ENCODE measurements around the gene DLG2. TPM values are rescaled to one million over a fixed set of nuclear protein-coding genes. Genes with fewer than 3 reads are reported as not detected.
"Not testable (repeated sequence)": the region's sequence is repeated elsewhere in the genome, so short reads cannot be mapped to it uniquely, and the experiment has no call there.

Gene DLG2
- total RNA-seq (6.6 TPM), polyA plus RNA-seq (4.8 TPM)
- long read RNA-seq, donor 1: 0 reads
- long read RNA-seq, donor 2: 0 reads
- long read RNA-seq, donor 3, partial matches to known transcripts: 91 of 234 reads
- long read RNA-seq, donor 3, other reads (novel, unspliced or antisense): 143 of 234 reads
- long read RNA-seq, donor 4, partial matches to known transcripts: 29 of 85 reads
- long read RNA-seq, donor 4, other reads (novel, unspliced or antisense): 56 of 85 reads
- long read RNA-seq, donor 5, partial matches to known transcripts: 133 of 309 reads
- long read RNA-seq, donor 5, other reads (novel, unspliced or antisense): 175 of 309 reads
- long read RNA-seq, donor 6, partial matches to known transcripts: 27 of 61 reads
- long read RNA-seq, donor 6, other reads (novel, unspliced or antisense): 34 of 61 reads
- long read RNA-seq, donor 7: 0 reads
- long read RNA-seq, donor 8: 0 reads
- long read RNA-seq, donor 9: 0 reads
- long read RNA-seq, donor 10: 0 reads

DNA sequence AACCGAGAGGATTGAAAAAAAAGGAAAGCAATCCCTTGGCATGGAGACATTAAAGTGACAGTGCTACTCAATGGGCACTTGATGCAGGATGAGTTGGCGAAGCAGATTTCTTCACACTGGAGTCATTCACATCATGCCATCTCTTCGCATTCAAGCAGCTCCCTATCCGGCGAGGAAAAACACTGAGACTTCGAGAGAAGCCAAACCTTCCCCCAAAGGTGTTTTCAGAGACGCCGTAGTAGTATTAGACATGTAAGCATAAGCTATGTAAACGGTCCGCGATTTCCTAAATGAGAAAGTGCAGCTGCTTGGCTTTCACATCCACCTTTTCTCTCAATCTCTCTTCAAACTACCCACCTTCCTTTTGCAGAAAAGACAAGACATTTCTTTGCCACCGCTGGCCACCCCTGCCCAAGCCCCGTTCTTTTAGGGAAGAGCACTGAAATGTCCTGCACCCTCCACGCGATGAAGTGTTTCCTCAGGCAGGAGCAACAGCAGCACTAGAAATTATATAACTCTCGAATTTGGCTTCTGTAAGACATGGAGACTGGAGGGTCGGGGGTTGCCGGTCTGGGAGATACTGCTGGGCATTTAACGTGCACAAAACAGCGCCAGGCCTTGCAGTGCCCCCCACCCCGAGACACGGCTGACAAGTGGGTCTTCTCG, at the start of gene DLG2:
Gene DLG2, minus strand, starts transcription at position 13 of the 666 bp plus-strand sequence.
- Histone ChIP-seq H3K27ac (ENCODE audit: low read depth in 1 of 2, low read length in 1 of 2) (peak within 1 kb of the TSS; percentile 60 to 91), H3K27me3 (ENCODE audit: control insufficient read depth in 2 of 2, insufficient read depth in 1 of 2, low read length in 1 of 2) (no peaks in the 10 kb centered on the region), H3K4me3 (ENCODE audit: low read length in 2 of 2) (peak within 1 kb of the TSS; percentile 67 to 82), H3K4me1 (ENCODE audit: control insufficient read depth in 2 of 2, insufficient read depth in 2 of 2, low read length in 2 of 2) (peaks cover 5 to 8% of the 10 kb centered on the region in 2 donors), H3K9me3 (ENCODE audit: control insufficient read depth in 2 of 2, insufficient read depth in 1 of 2, low read length in 1 of 2) (no peaks in the 10 kb centered on the region), H3K36me3 (ENCODE audit: control insufficient read depth in 2 of 2, insufficient read depth in 2 of 2, low read length in 1 of 2) (peaks cover 0 to 10% of the 10 kb centered on the region in 2 donors)
- DNase-seq (ENCODE audit: low read depth in 6 of 9, low spot score in 9 of 9): peak in 6 of 9 donors; percentile 4 to 45 (median 16)
- WGBS: 1% methylated on average over 23 of the region's 23 CpGs

DNA sequence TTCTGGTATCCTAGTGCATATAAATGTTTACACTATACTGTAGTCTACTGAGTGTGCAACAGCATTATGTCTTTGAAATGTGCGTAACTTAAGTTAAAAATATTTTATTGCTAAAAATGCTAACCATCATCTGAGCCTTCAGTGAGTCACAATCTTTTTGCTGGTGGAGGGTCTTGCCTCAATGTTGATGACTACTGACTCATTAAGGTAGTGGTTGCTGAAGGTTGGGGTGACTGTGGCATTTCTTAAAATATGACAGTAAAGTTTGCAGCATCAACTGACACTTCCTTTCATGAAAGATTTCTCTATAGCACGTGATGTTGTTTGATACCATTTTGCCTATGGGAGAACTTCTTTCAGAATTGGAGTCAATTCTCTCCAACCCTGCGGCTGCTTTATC, 46.2 kb upstream of the DLG2 start:
- 96% methylated on average over 3 of the region's 3 CpGs for WGBS
- no peaks in the 10 kb centered on the region for H3K36me3 ChIP-seq (ENCODE audit: control insufficient read depth in 2 of 2, insufficient read depth in 2 of 2, low read length in 1 of 2)
- no peaks in the 10 kb centered on the region for H3K27me3 ChIP-seq (ENCODE audit: control insufficient read depth in 2 of 2, insufficient read depth in 1 of 2, low read length in 1 of 2)

DNA sequence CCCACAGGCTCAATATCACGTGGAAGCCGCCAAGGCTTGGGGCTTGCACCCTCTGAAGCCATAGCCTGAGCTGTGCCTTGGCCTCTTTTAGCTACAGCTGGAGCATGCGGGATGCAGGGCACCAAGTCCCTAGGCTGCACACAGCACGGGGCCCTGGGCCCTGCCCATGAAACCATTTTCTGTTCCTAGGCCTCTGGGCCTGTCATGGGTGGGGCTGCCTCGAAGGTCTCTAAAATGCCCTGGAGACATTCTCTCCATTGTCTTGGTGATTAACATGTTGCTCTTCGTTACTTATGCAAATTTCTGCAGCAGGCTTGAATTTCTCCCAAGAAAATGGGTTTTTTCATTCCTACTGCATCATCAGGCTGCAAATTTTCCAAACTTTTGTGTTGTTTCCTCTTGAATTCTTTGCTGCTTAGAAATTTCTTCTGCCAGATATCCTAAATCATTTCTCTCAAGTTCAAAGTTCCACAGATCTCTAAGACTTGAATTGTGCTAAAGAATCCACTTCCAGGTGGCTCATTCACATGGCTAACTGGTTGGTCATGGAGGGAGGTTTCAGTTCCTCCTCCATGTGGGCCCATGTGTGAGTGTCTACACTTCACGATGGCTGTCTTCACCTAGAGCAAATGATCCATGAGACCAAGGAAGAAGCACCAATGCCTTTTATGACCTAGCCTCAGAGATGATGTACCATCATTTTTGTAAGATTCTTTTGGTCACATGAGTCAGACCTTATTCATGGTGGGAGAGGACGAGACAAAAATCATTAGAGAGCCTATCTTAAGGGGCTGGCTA, 45.2 kb upstream of the DLG2 start:
- Histone ChIP-seq H3K9me3 (ENCODE audit: control insufficient read depth in 2 of 2, insufficient read depth in 1 of 2, low read length in 1 of 2) (peaks cover 0 to 2% of the 10 kb centered on the region in 2 donors), H3K4me1 (ENCODE audit: control insufficient read depth in 2 of 2, insufficient read depth in 2 of 2, low read length in 2 of 2) (no peaks in the 10 kb centered on the region), H3K36me3 (ENCODE audit: control insufficient read depth in 2 of 2, insufficient read depth in 2 of 2, low read length in 1 of 2) (no peaks in the 10 kb centered on the region), H3K4me3 (ENCODE audit: low read length in 2 of 2) (no peak overlapping the region), H3K27ac (ENCODE audit: low read depth in 1 of 2, low read length in 1 of 2) (no peak overlapping the region), H3K27me3 (ENCODE audit: control insufficient read depth in 2 of 2, insufficient read depth in 1 of 2, low read length in 1 of 2) (no peaks in the 10 kb centered on the region)
- no peak for DNase-seq (ENCODE audit: low read depth in 6 of 9, low spot score in 9 of 9)
- 91% methylated on average over 8 of the region's 8 CpGs for WGBS

More for the DNA sequence above, 46.2 kb upstream of the DLG2 start:
- no peak overlapping the region for H3K4me3 ChIP-seq (ENCODE audit: low read length in 2 of 2)
- peaks cover 0 to 2% of the 10 kb centered on the region in 2 donors for H3K9me3 ChIP-seq (ENCODE audit: control insufficient read depth in 2 of 2, insufficient read depth in 1 of 2, low read length in 1 of 2)
- H3K4me1 ChIP-seq (ENCODE audit: control insufficient read depth in 2 of 2, insufficient read depth in 2 of 2, low read length in 2 of 2): no peaks in the 10 kb centered on the region
- H3K27ac ChIP-seq (ENCODE audit: low read depth in 1 of 2, low read length in 1 of 2): no peak overlapping the region
- DNase-seq (ENCODE audit: low read depth in 6 of 9, low spot score in 9 of 9): no peak

DNA sequence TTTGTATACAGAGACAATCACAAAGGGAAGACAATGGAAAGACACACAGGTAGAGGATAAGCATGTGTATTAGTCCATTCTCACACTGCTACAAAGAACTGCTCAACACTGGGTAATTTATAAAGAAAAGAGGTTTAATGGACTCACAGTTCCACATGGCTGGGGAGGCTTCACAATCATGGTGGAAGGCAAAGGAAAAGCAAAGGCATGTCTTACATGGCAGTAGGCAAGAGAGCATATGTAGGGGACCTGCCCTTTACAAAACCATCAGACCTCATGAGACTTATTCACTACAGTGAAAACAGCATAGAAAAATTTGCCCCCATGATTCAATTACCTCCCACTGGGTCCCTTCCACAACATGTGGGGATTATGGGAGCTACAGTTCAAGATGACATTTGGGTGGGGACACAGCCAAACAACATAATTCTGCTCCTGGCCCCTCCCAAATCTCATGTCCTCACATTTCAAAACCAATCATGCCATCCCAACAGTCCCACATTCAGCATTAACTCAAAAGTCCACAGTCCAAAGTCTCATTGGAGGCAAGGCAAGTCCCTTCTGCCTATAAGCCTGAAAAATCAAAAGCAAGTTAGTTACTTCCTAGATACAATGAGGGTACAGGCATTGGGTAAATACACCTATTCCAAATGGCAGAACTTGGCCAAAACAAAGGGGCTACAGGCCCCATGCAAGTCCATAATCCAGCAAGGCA, 44.0 kb upstream of the DLG2 start:
- not testable (repeated sequence) for H3K9me3 ChIP-seq (ENCODE audit: control insufficient read depth in 2 of 2, insufficient read depth in 1 of 2, low read length in 1 of 2); H3K4me3 ChIP-seq (ENCODE audit: low read length in 2 of 2); H3K27me3 ChIP-seq (ENCODE audit: control insufficient read depth in 2 of 2, insufficient read depth in 1 of 2, low read length in 1 of 2); DNase-seq (ENCODE audit: low read depth in 6 of 9, low spot score in 9 of 9); H3K36me3 ChIP-seq (ENCODE audit: control insufficient read depth in 2 of 2, insufficient read depth in 2 of 2, low read length in 1 of 2); H3K4me1 ChIP-seq (ENCODE audit: control insufficient read depth in 2 of 2, insufficient read depth in 2 of 2, low read length in 2 of 2); H3K27ac ChIP-seq (ENCODE audit: low read depth in 1 of 2, low read length in 1 of 2)

DNA sequence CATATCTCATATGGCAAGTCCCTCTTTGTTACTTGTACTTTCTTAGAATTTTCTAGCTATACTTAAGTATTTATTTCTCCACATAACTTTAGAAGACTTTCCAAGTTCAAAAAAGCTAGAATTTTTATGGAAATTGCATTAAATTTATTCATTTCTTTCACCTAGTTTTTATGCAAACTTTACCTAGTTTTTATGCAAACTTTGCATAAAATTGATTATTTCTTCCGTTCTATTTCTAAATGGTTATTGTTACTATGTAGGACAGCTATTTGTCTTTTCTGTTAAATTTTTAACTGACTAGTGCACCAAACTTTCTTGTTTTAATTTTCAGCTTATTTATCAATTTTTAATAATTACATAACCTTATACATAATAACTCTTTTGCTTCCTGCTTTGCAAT, 41.0 kb upstream of the DLG2 start:
- H3K27me3 ChIP-seq (ENCODE audit: control insufficient read depth in 2 of 2, insufficient read depth in 1 of 2, low read length in 1 of 2): no peaks in the 10 kb centered on the region
- H3K36me3 ChIP-seq (ENCODE audit: control insufficient read depth in 2 of 2, insufficient read depth in 2 of 2, low read length in 1 of 2): peaks cover 0 to 3% of the 10 kb centered on the region in 2 donors
- no peak overlapping the region for H3K4me3 ChIP-seq (ENCODE audit: low read length in 2 of 2)
- no peak for DNase-seq (ENCODE audit: low read depth in 6 of 9, low spot score in 9 of 9)
- 98% methylated on average over 1 of the region's 1 CpG for WGBS
- H3K27ac ChIP-seq (ENCODE audit: low read depth in 1 of 2, low read length in 1 of 2): no peak overlapping the region
- peaks cover 0 to 5% of the 10 kb centered on the region in 2 donors for H3K9me3 ChIP-seq (ENCODE audit: control insufficient read depth in 2 of 2, insufficient read depth in 1 of 2, low read length in 1 of 2)
- peaks cover 2% of the 10 kb centered on the region in 2 donors for H3K4me1 ChIP-seq (ENCODE audit: control insufficient read depth in 2 of 2, insufficient read depth in 2 of 2, low read length in 2 of 2)

DNA sequence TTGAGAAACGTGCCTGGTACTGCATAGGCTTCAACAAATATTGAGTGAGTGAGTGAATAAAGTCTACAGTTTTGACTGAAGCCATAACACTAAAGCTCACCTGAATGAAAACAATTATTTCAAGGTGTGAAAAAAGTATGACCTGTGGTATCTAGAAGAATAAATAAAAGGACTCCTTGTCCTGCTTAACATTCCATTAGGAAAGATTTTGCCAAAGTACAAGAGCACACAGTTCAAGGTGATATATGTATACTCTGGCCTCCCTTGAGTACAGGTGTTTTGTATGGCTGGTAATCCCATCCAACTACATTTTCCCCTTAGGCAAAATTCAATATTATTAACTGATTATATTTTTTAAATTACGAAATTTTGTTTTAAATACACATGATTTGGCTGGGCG, 39.5 kb upstream of the DLG2 start:
- peaks cover 0 to 5% of the 10 kb centered on the region in 2 donors for H3K9me3 ChIP-seq (ENCODE audit: control insufficient read depth in 2 of 2, insufficient read depth in 1 of 2, low read length in 1 of 2)
- no peak overlapping the region for H3K27ac ChIP-seq (ENCODE audit: low read depth in 1 of 2, low read length in 1 of 2)
- H3K27me3 ChIP-seq (ENCODE audit: control insufficient read depth in 2 of 2, insufficient read depth in 1 of 2, low read length in 1 of 2): no peaks in the 10 kb centered on the region
- peaks cover 4 to 5% of the 10 kb centered on the region in 2 donors for H3K4me1 ChIP-seq (ENCODE audit: control insufficient read depth in 2 of 2, insufficient read depth in 2 of 2, low read length in 2 of 2)
- WGBS: 96% methylated on average over 3 of the region's 3 CpGs
- peaks cover 0 to 5% of the 10 kb centered on the region in 2 donors for H3K36me3 ChIP-seq (ENCODE audit: control insufficient read depth in 2 of 2, insufficient read depth in 2 of 2, low read length in 1 of 2)
- no peak overlapping the region for H3K4me3 ChIP-seq (ENCODE audit: low read length in 2 of 2)
- no peak for DNase-seq (ENCODE audit: low read depth in 6 of 9, low spot score in 9 of 9)

DNA sequence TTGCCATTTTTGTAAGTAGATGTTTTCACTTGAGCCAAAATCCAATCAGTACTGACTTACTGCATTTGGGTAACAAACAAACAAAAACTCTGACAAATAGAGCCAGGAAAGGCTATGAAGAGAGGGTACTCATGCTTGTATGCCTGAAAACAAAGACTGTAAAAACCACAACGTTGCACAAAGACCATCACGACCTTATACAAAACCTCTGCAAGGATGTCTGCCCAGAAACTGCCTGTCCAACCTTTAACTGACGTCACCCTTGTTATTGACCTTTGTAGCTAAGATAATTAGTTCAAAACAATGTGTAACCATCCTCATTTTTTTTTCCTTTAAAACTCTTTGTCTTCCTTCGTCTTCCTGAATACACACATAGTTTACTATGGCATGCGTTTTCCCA, 38.6 kb upstream of the DLG2 start:
- Histone ChIP-seq H3K27me3 (ENCODE audit: control insufficient read depth in 2 of 2, insufficient read depth in 1 of 2, low read length in 1 of 2) (no peaks in the 10 kb centered on the region), H3K27ac (ENCODE audit: low read depth in 1 of 2, low read length in 1 of 2) (no peak overlapping the region), H3K9me3 (ENCODE audit: control insufficient read depth in 2 of 2, insufficient read depth in 1 of 2, low read length in 1 of 2) (peaks cover 0 to 3% of the 10 kb centered on the region in 2 donors), H3K4me3 (ENCODE audit: low read length in 2 of 2) (no peak overlapping the region), H3K4me1 (ENCODE audit: control insufficient read depth in 2 of 2, insufficient read depth in 2 of 2, low read length in 2 of 2) (peaks cover 4 to 5% of the 10 kb centered on the region in 2 donors), H3K36me3 (ENCODE audit: control insufficient read depth in 2 of 2, insufficient read depth in 2 of 2, low read length in 1 of 2) (peaks cover 0 to 8% of the 10 kb centered on the region in 2 donors)
- peak in 1 of 9 donors; percentile 7 for DNase-seq (ENCODE audit: low read depth in 6 of 9, low spot score in 9 of 9)
- WGBS: 81% methylated on average over 5 of the region's 5 CpGs

DNA sequence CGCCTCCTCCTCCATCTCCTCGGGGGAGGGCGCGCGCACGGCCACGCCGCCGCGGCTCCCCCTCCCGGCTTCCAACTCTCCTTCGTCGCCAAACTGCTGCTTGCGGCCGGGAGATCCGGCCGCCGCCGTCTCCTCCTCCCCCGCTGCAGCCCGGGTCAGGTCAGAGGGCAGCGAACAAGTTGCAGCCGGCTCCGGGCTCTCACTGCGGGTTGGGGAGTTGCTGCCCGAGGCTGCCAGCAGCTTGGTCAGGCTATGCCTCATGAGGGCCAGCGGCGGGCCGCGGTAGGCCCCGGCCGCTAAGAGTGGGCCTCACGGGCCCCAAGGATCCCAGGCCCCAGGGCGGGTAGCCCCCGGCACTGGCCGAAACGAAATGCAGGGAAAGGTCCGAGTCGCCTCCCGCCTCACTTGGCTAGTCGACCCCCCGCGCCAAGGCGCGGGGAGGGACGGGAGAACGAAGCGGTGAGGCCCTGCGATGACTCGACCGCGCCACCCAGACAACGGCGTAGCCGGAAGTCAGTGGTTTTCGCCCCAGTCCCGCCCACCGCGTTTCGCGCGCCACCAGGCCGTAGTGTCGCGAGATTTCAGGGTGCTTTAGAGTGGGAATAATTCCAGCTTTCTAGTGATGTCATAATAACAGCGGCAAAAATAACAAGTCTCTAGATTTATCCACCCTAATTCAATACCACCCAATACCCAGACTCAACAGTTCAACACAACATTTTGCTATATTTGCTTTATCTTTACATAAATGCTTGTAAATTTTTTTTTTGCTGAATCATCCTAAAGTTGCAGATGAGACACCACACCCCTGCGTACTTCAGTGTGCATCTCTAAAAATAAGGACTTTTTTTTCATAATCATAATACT, 37.7 kb upstream of the DLG2 start, which contains the start of gene CREBZF:
Gene CREBZF, minus strand, starts transcription at position 515 of the 867 bp plus-strand sequence. Its CDS starts 254 bp downstream, at position 261.
- peaks cover 0 to 3% of the 10 kb centered on the region in 2 donors for H3K9me3 ChIP-seq (ENCODE audit: control insufficient read depth in 2 of 2, insufficient read depth in 1 of 2, low read length in 1 of 2)
- peak within 1 kb of the TSS; percentile 98 to 99 for H3K27ac ChIP-seq (ENCODE audit: low read depth in 1 of 2, low read length in 1 of 2)
- H3K27me3 ChIP-seq (ENCODE audit: control insufficient read depth in 2 of 2, insufficient read depth in 1 of 2, low read length in 1 of 2): no peaks in the 10 kb centered on the region
- under 1% methylated on average over 67 of the region's 67 CpGs for WGBS
- H3K4me1 ChIP-seq (ENCODE audit: control insufficient read depth in 2 of 2, insufficient read depth in 2 of 2, low read length in 2 of 2): peaks cover 4 to 5% of the 10 kb centered on the region in 2 donors
- peak within 1 kb of the TSS; percentile 80 to 97 for H3K4me3 ChIP-seq (ENCODE audit: low read length in 2 of 2)
- peak; percentile 82 to 95 (median 86) for DNase-seq (ENCODE audit: low read depth in 6 of 9, low spot score in 9 of 9)
- H3K36me3 ChIP-seq (ENCODE audit: control insufficient read depth in 2 of 2, insufficient read depth in 2 of 2, low read length in 1 of 2): peaks cover 0 to 16% of the 10 kb centered on the region in 2 donors

Data from thymus (tissue), 14 donors.